MM.1S (cell line): ENCODE results near the gene C5orf15.

Experiments used
- DNase-seq: peaks from one replicate; pipeline ENCODE4 v3.0.0-alpha.2; 2015
- H2AFZ ChIP-seq: fragments of 300-600 bp; sonication (generic); 2 replicates; pipeline ENCODE4 v1.6.0; 2016; ENCODE audit warnings: antibody characterized with exemption, low read length
- H3F3A ChIP-seq: fragments of 300-600 bp; sonication (generic); 2 replicates; pipeline ENCODE4 v1.6.1; 2016; ENCODE audit warnings: mild to moderate bottlenecking, antibody characterized with exemption, low read length, moderate library complexity, mixed read lengths; ENCODE audit not compliant: insufficient read depth
- H3K27ac ChIP-seq: fragments of 300-600 bp; sonication (generic); 2 replicates; pipeline ENCODE4 v1.5.1; 2016; ENCODE audit warnings: mild to moderate bottlenecking, low read length
- H3K27me3 ChIP-seq: fragments of 300-600 bp; sonication (generic); replicated peaks from 2 replicates; pipeline ENCODE4 v1.6.0; 2016; ENCODE audit warnings: low read length; ENCODE audit not compliant: insufficient read depth
- H3K36me3 ChIP-seq: fragments of 300-600 bp; sonication (generic); replicated peaks from 2 replicates; pipeline ENCODE4 v1.6.1; 2016; ENCODE audit warnings: mild to moderate bottlenecking, low read length, mixed read lengths; ENCODE audit not compliant: insufficient read depth
- H3K4me1 ChIP-seq: fragments of 300-600 bp; sonication (generic); 2 replicates; pipeline ENCODE4 v1.6.1; 2016; ENCODE audit warnings: low read length, mixed read lengths
- H3K4me2 ChIP-seq: fragments of 300-600 bp; sonication (generic); 2 replicates; pipeline ENCODE4 v1.6.0; 2016; ENCODE audit warnings: low read depth, low read length
- H3K4me3 ChIP-seq: fragments of 300-600 bp; sonication (generic); 2 replicates; pipeline ENCODE4 v1.5.1; 2016; ENCODE audit warnings: low read length, mixed read lengths
- H3K79me2 ChIP-seq: fragments of 300-600 bp; sonication (generic); 2 replicates; pipeline ENCODE4 v1.6.1; 2016; ENCODE audit warnings: mixed run types, low read length, mixed read lengths
- H3K9ac ChIP-seq: fragments of 300-600 bp; sonication (generic); 2 replicates; pipeline ENCODE4 v1.6.1; 2016; ENCODE audit warnings: low read length, mixed read lengths
- H3K9me2 ChIP-seq: fragments of 300-600 bp; sonication (generic); replicated peaks from 2 replicates; pipeline ENCODE4 v1.6.1; 2016; ENCODE audit warnings: mild to moderate bottlenecking, low read length, mixed read lengths; ENCODE audit not compliant: insufficient read depth
- H3K9me3 ChIP-seq: fragments of 300-600 bp; sonication (generic); replicated peaks from 2 replicates; pipeline ENCODE4 v1.6.1; 2016; ENCODE audit warnings: mild to moderate bottlenecking, low read length, mixed read lengths; ENCODE audit not compliant: insufficient read depth
- H4K20me1 ChIP-seq: fragments of 300-600 bp; sonication (generic); 2 replicates; pipeline ENCODE4 v1.6.1; 2016; ENCODE audit warnings: mild to moderate bottlenecking, low read length, moderate library complexity, mixed read lengths; ENCODE audit not compliant: insufficient read depth
- EZH2 ChIP-seq: fragments of 300-600 bp; sonication (generic); optimal IDR thresholded peaks from 2 replicates; pipeline ENCODE3; 2017; ENCODE audit warnings: low read depth, mild to moderate bottlenecking, antibody characterized with exemption, low read length, mixed read lengths
- EZH2phosphoT487 ChIP-seq: fragments of 300-600 bp; sonication (generic); IDR thresholded peaks from 2 replicates; pipeline ENCODE4 v1.6.1; 2018; ENCODE audit warnings: antibody characterized with exemption, low read length
- TF ChIP-seq, protein P1 (sequence below): fragments of 300-600 bp; sonication (generic); IDR thresholded peaks from 2 replicates; pipeline ENCODE4 v1.5.1; 2016; ENCODE audit warnings: antibody characterized with exemption, low read length, mixed read lengths

The C5orf15 gene

GRCh38 chr5:133934822-133935666 lies 33.4 kb downstream of the C5orf15 start:
- no peaks in the 10 kb centered on the region for H3K9me2 ChIP-seq
- H3K79me2 ChIP-seq: no peaks in the 10 kb centered on the region
- peaks cover 5% of the 10 kb centered on the region; the same call in 1 of the 2 replicates for H3K4me1 ChIP-seq
- no peak for TF ChIP-seq EZH2
- no peak for TF ChIP-seq EZH2phosphoT487
- TF ChIP-seq, protein P1, sequence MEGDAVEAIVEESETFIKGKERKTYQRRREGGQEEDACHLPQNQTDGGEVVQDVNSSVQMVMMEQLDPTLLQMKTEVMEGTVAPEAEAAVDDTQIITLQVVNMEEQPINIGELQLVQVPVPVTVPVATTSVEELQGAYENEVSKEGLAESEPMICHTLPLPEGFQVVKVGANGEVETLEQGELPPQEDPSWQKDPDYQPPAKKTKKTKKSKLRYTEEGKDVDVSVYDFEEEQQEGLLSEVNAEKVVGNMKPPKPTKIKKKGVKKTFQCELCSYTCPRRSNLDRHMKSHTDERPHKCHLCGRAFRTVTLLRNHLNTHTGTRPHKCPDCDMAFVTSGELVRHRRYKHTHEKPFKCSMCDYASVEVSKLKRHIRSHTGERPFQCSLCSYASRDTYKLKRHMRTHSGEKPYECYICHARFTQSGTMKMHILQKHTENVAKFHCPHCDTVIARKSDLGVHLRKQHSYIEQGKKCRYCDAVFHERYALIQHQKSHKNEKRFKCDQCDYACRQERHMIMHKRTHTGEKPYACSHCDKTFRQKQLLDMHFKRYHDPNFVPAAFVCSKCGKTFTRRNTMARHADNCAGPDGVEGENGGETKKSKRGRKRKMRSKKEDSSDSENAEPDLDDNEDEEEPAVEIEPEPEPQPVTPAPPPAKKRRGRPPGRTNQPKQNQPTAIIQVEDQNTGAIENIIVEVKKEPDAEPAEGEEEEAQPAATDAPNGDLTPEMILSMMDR: no peak
- no peak overlapping the region for H3K4me2 ChIP-seq
- no peaks in the 10 kb centered on the region for H3K27me3 ChIP-seq
- H3F3A ChIP-seq: 0 out of 2 replicates have a peak, but pooled peaks cover 10% of the 10 kb centered on the region
- H3K4me3 ChIP-seq: no peak overlapping the region
- H3K36me3 ChIP-seq: no peaks in the 10 kb centered on the region
- DNase-seq: no peak
- no peak overlapping the region for H3K27ac ChIP-seq
- H2AFZ ChIP-seq: no peak overlapping the region
- H3K9me3 ChIP-seq: no peaks in the 10 kb centered on the region
- H3K9ac ChIP-seq: no peak overlapping the region
- H4K20me1 ChIP-seq: no peaks in the 10 kb centered on the region

- Histone ChIP-seq H3K27ac (no peak overlapping the region), H2AFZ (no peak overlapping the region), H3K4me3 (no peak overlapping the region), H3K27me3 (no peaks in the 10 kb centered on the region), H3K36me3 (no peaks in the 10 kb centered on the region), H3K79me2 (no peaks in the 10 kb centered on the region), H3K4me2 (no peak overlapping the region), H3K9me3 (no peaks in the 10 kb centered on the region), H3K9me2 (no peaks in the 10 kb centered on the region), H3K4me1 (peaks cover 2% of the 10 kb centered on the region; the same call in 1 of the 2 replicates), H3F3A (0 out of 2 replicates have a peak, but pooled peaks cover 4% of the 10 kb centered on the region), H3K9ac (no peak overlapping the region), H4K20me1 (no peaks in the 10 kb centered on the region)
- DNase-seq: no peak
- no peak for TF ChIP-seq EZH2
- TF ChIP-seq EZH2phosphoT487: no peak
- TF ChIP-seq, protein P1: no peak
Observed at GRCh38 chr5:133934311-133934710, 34.1 kb downstream of the C5orf15 start.

DNA sequence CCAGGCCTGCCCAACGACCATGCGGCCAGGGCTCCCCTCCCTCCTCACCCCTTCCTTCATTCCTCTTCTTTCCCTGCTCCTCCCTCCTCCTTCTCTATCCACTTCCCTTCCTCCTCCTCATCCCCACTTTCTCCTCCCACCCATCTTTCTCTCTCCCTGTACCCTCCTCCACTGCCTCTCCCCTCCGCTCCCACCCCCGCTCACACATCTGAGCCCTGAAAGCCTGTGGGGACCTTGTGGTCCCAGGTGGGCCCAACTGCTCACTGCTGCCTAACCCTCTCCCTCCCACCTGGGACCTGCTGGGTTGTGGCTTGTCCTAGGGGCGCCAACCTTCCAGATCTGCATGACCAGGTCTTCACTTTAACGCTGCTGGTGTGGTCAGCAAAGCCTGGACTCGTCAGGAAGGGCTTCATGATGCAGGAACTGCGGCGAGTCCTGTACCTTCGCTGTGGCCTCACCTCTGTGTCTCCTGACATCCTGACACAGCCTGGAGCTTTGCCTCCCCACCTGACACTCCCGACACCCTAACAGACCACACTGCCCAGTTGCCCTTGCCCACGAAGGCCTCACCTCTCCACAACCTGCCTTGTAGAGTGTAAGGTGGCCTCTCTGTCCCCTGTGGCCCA lies 34.6 kb downstream of the C5orf15 start:
- Histone ChIP-seq H3F3A (0 out of 2 replicates have a peak, but pooled peaks cover under 1% of the 10 kb centered on the region), H3K27ac (no peak overlapping the region)

More for the DNA sequence above, 34.6 kb downstream of the C5orf15 start:
- Histone ChIP-seq H3K4me2 (no peak overlapping the region), H3K36me3 (no peaks in the 10 kb centered on the region), H4K20me1 (no peaks in the 10 kb centered on the region), H3K9ac (no peak overlapping the region), H3K4me1 (no peaks in the 10 kb centered on the region), H3K9me3 (no peaks in the 10 kb centered on the region), H3K79me2 (no peaks in the 10 kb centered on the region), H2AFZ (no peak overlapping the region), H3K9me2 (no peaks in the 10 kb centered on the region), H3K4me3 (no peak overlapping the region), H3K27me3 (no peaks in the 10 kb centered on the region)
- TF ChIP-seq EZH2phosphoT487 (no peak), EZH2 (no peak)
- TF ChIP-seq, protein P1: no peak
- DNase-seq: no peak
